Dermis lymphatic vessel endothelial cell (primary cell): ENCODE results near the gene LILRB4. TPM values are rescaled to one million over a fixed set of nuclear protein-coding genes. Genes with fewer than 3 reads are reported as not detected.

ENCODE experiments used
- total RNA-seq: library from RNA; depleted of rRNA; stranded (reverse); fragments of >200 nt; gene quantifications from 2 replicates; pipeline ENCODE4 v1.2.1, GENCODE V29; 2014

The LILRB4 gene
- not detected in 2 replicates for total RNA-seq

GRCh38 chr19:54662730-54663129 is at the start of gene LILRB4:
Gene LILRB4, plus strand, starts transcription at chr19:54662985. Its CDS starts 49 bp downstream, at chr19:54663034.

GRCh38 chr19:54630262-54630661 is 32.5 kb upstream of the LILRB4 start, which contains the start of gene LILRB1:
Gene LILRB1, plus strand, starts transcription at chr19:54630484. Its CDS starts 590 bp downstream, at chr19:54631074.

Other genes starting within 250 kb of the LILRB4 start
- not detected in 2 replicates for gene TTYH1, start 247.5 kb upstream of the LILRB4 start, total RNA-seq
- 21.0 and 27.4 TPM in 2 replicates for gene LENG8, start 213.8 kb upstream of the LILRB4 start, total RNA-seq
- gene LENG9, start 199.2 kb upstream of the LILRB4 start, total RNA-seq = 6.2 and 6.4 TPM in 2 replicates
- gene CDC42EP5, start 189.7 kb upstream of the LILRB4 start, total RNA-seq = 54.7 and 66.4 TPM in 2 replicates
- gene LAIR2, start 160.2 kb upstream of the LILRB4 start, total RNA-seq = not detected in 2 replicates
- not detected in 2 replicates for gene LILRA2, start 89.2 kb upstream of the LILRB4 start, total RNA-seq
- not detected in 2 replicates for gene LILRA1, start 69.4 kb upstream of the LILRB4 start, total RNA-seq
- under 0.01 TPM in 2 replicates for gene LILRB1, start 32.5 kb upstream of the LILRB4 start, total RNA-seq
- gene KIR3DL3, start 61.5 kb downstream of the LILRB4 start, total RNA-seq = not detected in 2 replicates
- not detected in 2 replicates for gene KIR2DL3, start 75.5 kb downstream of the LILRB4 start, total RNA-seq
- gene KIR2DL1, start 106.8 kb downstream of the LILRB4 start, total RNA-seq = not detected in 2 replicates
- not detected in 2 replicates for gene KIR2DL4, start 140.6 kb downstream of the LILRB4 start, total RNA-seq
- not detected in 2 replicates for gene KIR3DL1, start 153.5 kb downstream of the LILRB4 start, total RNA-seq
- gene KIR2DS4, start 169.7 kb downstream of the LILRB4 start, total RNA-seq = not detected in 2 replicates
- gene KIR3DL2, start 187.5 kb downstream of the LILRB4 start, total RNA-seq = not detected in 2 replicates
- gene FCAR, start 211.2 kb downstream of the LILRB4 start, total RNA-seq = not detected in 2 replicates
- gene NCR1, start 243.2 kb downstream of the LILRB4 start, total RNA-seq = not detected in 2 replicates